ENCODE results near the gene BCL2.

Gene BCL2

GRCh38 chr18:63302636-63303405 is 16.7 kb downstream of the BCL2 start:
- TF ChIP-seq CEBPB (IDR thresholded peaks at IDR 0.05), result no peak
- no peak for TF ChIP-seq USF1 (IDR thresholded peaks at IDR 0.05)
- TF ChIP-seq EP300 (IDR thresholded peaks at IDR 0.05; ENCODE audit: borderline replicate concordance), result no peak
- TF ChIP-seq CREB1 (IDR thresholded peaks at IDR 0.05; ENCODE audit: low read depth), result no peak
- TF ChIP-seq ZBTB7A (IDR thresholded peaks at IDR 0.05; ENCODE audit: low read depth), result no peak
- TF ChIP-seq RAD21 (IDR thresholded peaks at IDR 0.05; ENCODE audit: low read depth), result no peak
- no peak for TF ChIP-seq MAX (IDR thresholded peaks at IDR 0.05)
- TF ChIP-seq YY1 (IDR thresholded peaks at IDR 0.05; ENCODE audit: low read depth), result no peak
- no peak for TF ChIP-seq EGR1 (IDR thresholded peaks at IDR 0.05)
- no peak for TF ChIP-seq TAF1 (IDR thresholded peaks at IDR 0.05; ENCODE audit: low read depth)
- TF ChIP-seq REST (IDR thresholded peaks at IDR 0.05; ENCODE audit: low read depth), result no peak
- TF ChIP-seq TEAD4 (IDR thresholded peaks at IDR 0.05), result no peak
- TF ChIP-seq FOXM1 (IDR thresholded peaks at IDR 0.05; ENCODE audit: borderline replicate concordance, low read depth), result no peak
- no peak for TF ChIP-seq TCF12 (IDR thresholded peaks at IDR 0.05; ENCODE audit: low read depth)

- TF ChIP-seq TAF1 (IDR thresholded peaks at IDR 0.05; ENCODE audit: low read depth) (no peak), REST (IDR thresholded peaks at IDR 0.05; ENCODE audit: low read depth) (no peak), RAD21 (IDR thresholded peaks at IDR 0.05; ENCODE audit: low read depth) (no peak), TEAD4 (IDR thresholded peaks at IDR 0.05) (no peak), ZBTB7A (IDR thresholded peaks at IDR 0.05; ENCODE audit: low read depth) (no peak), EP300 (IDR thresholded peaks at IDR 0.05; ENCODE audit: borderline replicate concordance) (no peak), USF1 (IDR thresholded peaks at IDR 0.05) (no peak), CEBPB (IDR thresholded peaks at IDR 0.05) (no peak), CREB1 (IDR thresholded peaks at IDR 0.05; ENCODE audit: low read depth) (no peak), EGR1 (IDR thresholded peaks at IDR 0.05) (no peak), NFIC (IDR thresholded peaks at IDR 0.05) (no peak), TCF12 (IDR thresholded peaks at IDR 0.05; ENCODE audit: low read depth) (no peak), MAX (IDR thresholded peaks at IDR 0.05) (no peak), YY1 (IDR thresholded peaks at IDR 0.05; ENCODE audit: low read depth) (no peak), FOXM1 (IDR thresholded peaks at IDR 0.05; ENCODE audit: borderline replicate concordance, low read depth) (no peak)
Observed at GRCh38 chr18:63302220-63302619, 17.3 kb downstream of the BCL2 start.

GRCh38 chr18:63301434-63301833 is 18.1 kb downstream of the BCL2 start:
- TF ChIP-seq FOXM1 (IDR thresholded peaks at IDR 0.05; ENCODE audit: borderline replicate concordance, low read depth), result no peak
- TF ChIP-seq RAD21 (IDR thresholded peaks at IDR 0.05; ENCODE audit: low read depth), result no peak
- TF ChIP-seq NFIC (IDR thresholded peaks at IDR 0.05), result no peak
- no peak for TF ChIP-seq ZBTB7A (IDR thresholded peaks at IDR 0.05; ENCODE audit: low read depth)
- no peak for TF ChIP-seq CREB1 (IDR thresholded peaks at IDR 0.05; ENCODE audit: low read depth)
- TF ChIP-seq CEBPB (IDR thresholded peaks at IDR 0.05), result no peak
- TF ChIP-seq EGR1 (IDR thresholded peaks at IDR 0.05), result no peak
- no peak for TF ChIP-seq YY1 (IDR thresholded peaks at IDR 0.05; ENCODE audit: low read depth)
- TF ChIP-seq TCF12 (IDR thresholded peaks at IDR 0.05; ENCODE audit: low read depth), result no peak
- no peak for TF ChIP-seq REST (IDR thresholded peaks at IDR 0.05; ENCODE audit: low read depth)
- TF ChIP-seq TEAD4 (IDR thresholded peaks at IDR 0.05), result no peak
- no peak for TF ChIP-seq TAF1 (IDR thresholded peaks at IDR 0.05; ENCODE audit: low read depth)
- no peak for TF ChIP-seq MAX (IDR thresholded peaks at IDR 0.05)
- TF ChIP-seq USF1 (IDR thresholded peaks at IDR 0.05), result no peak
- no peak for TF ChIP-seq EP300 (IDR thresholded peaks at IDR 0.05; ENCODE audit: borderline replicate concordance)

Measured in Ishikawa (cell line).